Osteoblast (primary cell): ENCODE data around the gene POLA2. TPM values are rescaled to one million over a fixed set of nuclear protein-coding genes. Genes with fewer than 3 reads are reported as not detected.

Source experiments
- DNase-seq: peaks from one replicate; pipeline ENCODE4 v3.0.0; 2011; ENCODE audit warnings: low spot score, mixed read lengths; ENCODE audit not compliant: insufficient read length; ENCODE audit errors: missing footprints
- H2AFZ ChIP-seq: 2 replicates; pipeline ENCODE4 v1.6.0; 2011; ENCODE audit warnings: mild to moderate bottlenecking, low read length
- H3K27ac ChIP-seq: 2 replicates; pipeline ENCODE4 v1.5.1; 2011; ENCODE audit warnings: mild to moderate bottlenecking, low read depth, low read length, moderate library complexity
- H3K27me3 ChIP-seq: 2 replicates; pipeline ENCODE4 v1.6.0; 2012; ENCODE audit warnings: mild to moderate bottlenecking, control low read depth, inconsistent platforms, low read length, moderate library complexity; ENCODE audit not compliant: insufficient read depth
- H3K36me3 ChIP-seq: 2 replicates; pipeline ENCODE4 v1.5.1; 2011; ENCODE audit warnings: mild to moderate bottlenecking, low read length, control low read depth, moderate library complexity; ENCODE audit not compliant: insufficient read depth
- H3K4me1 ChIP-seq: 2 replicates; pipeline ENCODE4 v1.5.1; 2011; ENCODE audit warnings: mild to moderate bottlenecking, low read length, control low read depth, moderate library complexity; ENCODE audit not compliant: insufficient read depth
- H3K4me2 ChIP-seq: 2 replicates; pipeline ENCODE4 v1.6.0; 2011; ENCODE audit warnings: mild to moderate bottlenecking, low read length; ENCODE audit not compliant: insufficient read depth
- H3K4me3 ChIP-seq: fragments of 200-600 bp; sonication (generic); 3 replicates; pipeline ENCODE4 v1.5.1; 2012; ENCODE audit warnings: mild to moderate bottlenecking, low read length, inconsistent platforms; ENCODE audit not compliant: insufficient read depth
- H3K79me2 ChIP-seq: 2 replicates; pipeline ENCODE4 v1.6.0; 2012; ENCODE audit warnings: mild to moderate bottlenecking, low read length, control low read depth, inconsistent platforms; ENCODE audit not compliant: insufficient read depth
- H3K9me3 ChIP-seq: 2 replicates; pipeline ENCODE4 v1.5.1; 2011; ENCODE audit warnings: low read depth, low read length, control low read depth
- H4K20me1 ChIP-seq: 2 replicates; pipeline ENCODE4 v1.6.0; 2012; ENCODE audit warnings: mild to moderate bottlenecking, low read length, control low read depth; ENCODE audit not compliant: insufficient read depth
- total RNA-seq: library from RNA; depleted of rRNA; stranded (reverse); fragments of >200 nt; gene quantifications from 2 replicates; pipeline ENCODE4 v1.2.3, GENCODE V29; 2012
- TF ChIP-seq, protein P1 (sequence below): IDR thresholded peaks from 2 replicates; pipeline ENCODE4 v1.5.1; 2011; ENCODE audit warnings: mild to moderate bottlenecking, low read depth, low read length, moderate library complexity; ENCODE audit errors: extremely low read depth

POLA2 gene
- total RNA-seq, 1 donor: 4.3 TPM

- DNase-seq: peak; percentile 62
- H3K36me3 ChIP-seq: peaks cover 33% of the 10 kb centered on the region
- no peaks in the 10 kb centered on the region for H3K79me2 ChIP-seq
- H3K27me3 ChIP-seq: no peaks in the 10 kb centered on the region
- H3K4me3 ChIP-seq: no peak overlapping the region
- H2AFZ ChIP-seq: no peak overlapping the region
- no peaks in the 10 kb centered on the region for H4K20me1 ChIP-seq
- no peaks in the 10 kb centered on the region for H3K9me3 ChIP-seq
- TF ChIP-seq, protein P1, sequence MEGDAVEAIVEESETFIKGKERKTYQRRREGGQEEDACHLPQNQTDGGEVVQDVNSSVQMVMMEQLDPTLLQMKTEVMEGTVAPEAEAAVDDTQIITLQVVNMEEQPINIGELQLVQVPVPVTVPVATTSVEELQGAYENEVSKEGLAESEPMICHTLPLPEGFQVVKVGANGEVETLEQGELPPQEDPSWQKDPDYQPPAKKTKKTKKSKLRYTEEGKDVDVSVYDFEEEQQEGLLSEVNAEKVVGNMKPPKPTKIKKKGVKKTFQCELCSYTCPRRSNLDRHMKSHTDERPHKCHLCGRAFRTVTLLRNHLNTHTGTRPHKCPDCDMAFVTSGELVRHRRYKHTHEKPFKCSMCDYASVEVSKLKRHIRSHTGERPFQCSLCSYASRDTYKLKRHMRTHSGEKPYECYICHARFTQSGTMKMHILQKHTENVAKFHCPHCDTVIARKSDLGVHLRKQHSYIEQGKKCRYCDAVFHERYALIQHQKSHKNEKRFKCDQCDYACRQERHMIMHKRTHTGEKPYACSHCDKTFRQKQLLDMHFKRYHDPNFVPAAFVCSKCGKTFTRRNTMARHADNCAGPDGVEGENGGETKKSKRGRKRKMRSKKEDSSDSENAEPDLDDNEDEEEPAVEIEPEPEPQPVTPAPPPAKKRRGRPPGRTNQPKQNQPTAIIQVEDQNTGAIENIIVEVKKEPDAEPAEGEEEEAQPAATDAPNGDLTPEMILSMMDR: no peak
- H3K27ac ChIP-seq: no peak overlapping the region
- peaks cover 34% of the 10 kb centered on the region for H3K4me1 ChIP-seq
- no peak overlapping the region for H3K4me2 ChIP-seq
These were observed 32.2 kb downstream of the POLA2 start for GRCh38 chr11:65293909-65294381.

DNA sequence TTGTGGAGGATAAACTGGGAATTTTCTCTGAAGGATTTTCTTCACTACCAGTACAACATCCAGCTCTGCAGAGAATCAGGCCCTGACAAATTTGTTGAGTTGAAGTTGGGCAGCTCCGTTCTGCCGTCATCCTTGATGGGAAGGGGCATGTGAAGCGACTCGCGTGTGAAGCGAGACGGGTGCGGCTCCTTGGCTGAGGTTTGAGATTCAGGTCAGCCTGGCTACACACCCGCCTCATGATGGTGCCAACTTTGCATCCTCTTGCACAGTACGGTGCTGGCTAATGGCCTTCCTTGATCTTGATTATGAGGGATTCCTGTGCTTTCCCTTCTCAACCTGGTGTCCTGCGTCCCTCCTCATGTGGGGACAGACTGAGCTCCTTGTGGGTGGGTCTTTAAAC lies 33.2 kb downstream of the POLA2 start:
- no peaks in the 10 kb centered on the region for H3K79me2 ChIP-seq
- no peak for DNase-seq
- H4K20me1 ChIP-seq: no peaks in the 10 kb centered on the region
- no peak overlapping the region for H3K27ac ChIP-seq
- H3K9me3 ChIP-seq: no peaks in the 10 kb centered on the region
- no peaks in the 10 kb centered on the region for H3K27me3 ChIP-seq
- H2AFZ ChIP-seq: no peak overlapping the region
- no peak overlapping the region for H3K4me2 ChIP-seq
- H3K4me1 ChIP-seq: peaks cover 35% of the 10 kb centered on the region
- H3K4me3 ChIP-seq: no peak overlapping the region
- H3K36me3 ChIP-seq: peaks cover 26% of the 10 kb centered on the region
- TF ChIP-seq, protein P1: no peak

- no peak overlapping the region for H3K4me3 ChIP-seq
- no peaks in the 10 kb centered on the region for H3K9me3 ChIP-seq
- no peaks in the 10 kb centered on the region for H4K20me1 ChIP-seq
- no peak overlapping the region for H2AFZ ChIP-seq
- peaks cover 28% of the 10 kb centered on the region for H3K4me1 ChIP-seq
- no peak overlapping the region for H3K4me2 ChIP-seq
- no peak for DNase-seq
- H3K79me2 ChIP-seq: no peaks in the 10 kb centered on the region
- no peaks in the 10 kb centered on the region for H3K27me3 ChIP-seq
- no peak overlapping the region for H3K27ac ChIP-seq
- peaks cover 26% of the 10 kb centered on the region for H3K36me3 ChIP-seq
- TF ChIP-seq, protein P1: no peak
These were observed 34.0 kb downstream of the POLA2 start for GRCh38 chr11:65295571-65296341.

- no peaks in the 10 kb centered on the region for H3K9me3 ChIP-seq
- H3K36me3 ChIP-seq: peaks cover 26% of the 10 kb centered on the region
- no peaks in the 10 kb centered on the region for H3K27me3 ChIP-seq
- peaks cover 14% of the 10 kb centered on the region for H3K4me1 ChIP-seq
- H3K79me2 ChIP-seq: no peaks in the 10 kb centered on the region
- no peak overlapping the region for H3K4me3 ChIP-seq
- no peak overlapping the region for H2AFZ ChIP-seq
- TF ChIP-seq, protein P1: no peak
- no peak overlapping the region for H3K27ac ChIP-seq
- no peak overlapping the region for H3K4me2 ChIP-seq
- H4K20me1 ChIP-seq: no peaks in the 10 kb centered on the region
- DNase-seq: no peak
These were observed 35.4 kb downstream of the POLA2 start for GRCh38 chr11:65297026-65297672.
